ENCODE data around the gene VSTM5.

DNA sequence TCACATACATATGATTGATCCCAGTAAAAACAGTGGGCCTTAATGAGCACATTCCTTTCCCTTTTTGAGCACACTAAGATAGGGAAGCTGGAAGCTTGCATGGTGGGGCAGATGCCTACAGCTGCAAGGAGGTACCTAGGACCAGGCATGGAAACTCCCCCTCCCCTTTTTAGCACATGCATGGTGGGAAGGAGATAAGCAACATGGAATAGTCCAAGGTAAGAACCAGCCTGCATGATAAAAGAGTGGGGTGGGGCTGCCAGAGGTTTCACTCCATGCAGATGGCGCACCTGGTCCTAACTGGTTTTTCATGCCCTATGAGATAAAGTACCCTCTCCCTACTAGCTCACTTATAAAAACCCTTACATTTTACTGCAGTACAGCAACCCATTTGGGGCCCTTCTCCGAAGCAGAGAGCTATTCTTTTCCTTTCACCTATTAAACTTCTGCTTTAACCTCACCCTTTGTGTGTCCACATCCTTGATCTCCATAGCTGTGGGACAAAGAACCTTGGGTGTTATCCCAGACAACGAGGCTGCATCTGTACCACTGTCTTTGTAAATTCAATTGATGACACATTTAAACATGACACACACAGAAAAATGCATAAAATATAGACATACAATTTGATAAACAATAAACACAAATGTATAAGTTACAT is 40.1 kb upstream of the VSTM5 start:
- TF ChIP-seq POLR2AphosphoS5 (IDR thresholded peaks at IDR 0.05) (no peak), POLR2A (IDR thresholded peaks at IDR 0.05) (no peak)
- TF ChIP-seq, protein P1, sequence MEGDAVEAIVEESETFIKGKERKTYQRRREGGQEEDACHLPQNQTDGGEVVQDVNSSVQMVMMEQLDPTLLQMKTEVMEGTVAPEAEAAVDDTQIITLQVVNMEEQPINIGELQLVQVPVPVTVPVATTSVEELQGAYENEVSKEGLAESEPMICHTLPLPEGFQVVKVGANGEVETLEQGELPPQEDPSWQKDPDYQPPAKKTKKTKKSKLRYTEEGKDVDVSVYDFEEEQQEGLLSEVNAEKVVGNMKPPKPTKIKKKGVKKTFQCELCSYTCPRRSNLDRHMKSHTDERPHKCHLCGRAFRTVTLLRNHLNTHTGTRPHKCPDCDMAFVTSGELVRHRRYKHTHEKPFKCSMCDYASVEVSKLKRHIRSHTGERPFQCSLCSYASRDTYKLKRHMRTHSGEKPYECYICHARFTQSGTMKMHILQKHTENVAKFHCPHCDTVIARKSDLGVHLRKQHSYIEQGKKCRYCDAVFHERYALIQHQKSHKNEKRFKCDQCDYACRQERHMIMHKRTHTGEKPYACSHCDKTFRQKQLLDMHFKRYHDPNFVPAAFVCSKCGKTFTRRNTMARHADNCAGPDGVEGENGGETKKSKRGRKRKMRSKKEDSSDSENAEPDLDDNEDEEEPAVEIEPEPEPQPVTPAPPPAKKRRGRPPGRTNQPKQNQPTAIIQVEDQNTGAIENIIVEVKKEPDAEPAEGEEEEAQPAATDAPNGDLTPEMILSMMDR (IDR thresholded peaks at IDR 0.05): no peak
